GM21825 (cell line): ENCODE results near the gene WDR45B.

Experiments
- ATAC-seq: cut with Tn5 transposase; IDR thresholded peaks from one replicate; pipeline ENCODE4 v1.9.1; 2021; ENCODE audit warnings: mild to moderate bottlenecking, moderate library complexity; ENCODE audit not compliant: unreplicated experiment

WDR45B gene

GRCh38 chr17:82648165-82648668, at the start of gene WDR45B:
Gene WDR45B, minus strand, starts transcription at chr17:82648444. Its CDS starts 104 bp downstream, at chr17:82648340.
- peak; percentile 77 for ATAC-seq

DNA sequence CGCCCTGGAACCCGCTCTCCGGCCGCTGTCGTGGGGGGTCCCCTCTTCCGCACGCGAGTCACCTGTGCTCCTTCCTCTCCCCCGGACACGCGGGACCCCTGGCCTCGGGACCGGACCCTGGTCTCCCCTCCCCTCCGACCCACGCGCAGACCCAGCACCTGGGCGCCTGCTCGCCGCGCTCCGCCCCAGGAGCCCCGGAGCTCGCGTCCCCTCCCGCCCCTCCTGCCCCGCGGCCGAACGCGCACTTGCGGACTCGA, 49.5 kb upstream of the WDR45B start:
- no peak for ATAC-seq

DNA sequence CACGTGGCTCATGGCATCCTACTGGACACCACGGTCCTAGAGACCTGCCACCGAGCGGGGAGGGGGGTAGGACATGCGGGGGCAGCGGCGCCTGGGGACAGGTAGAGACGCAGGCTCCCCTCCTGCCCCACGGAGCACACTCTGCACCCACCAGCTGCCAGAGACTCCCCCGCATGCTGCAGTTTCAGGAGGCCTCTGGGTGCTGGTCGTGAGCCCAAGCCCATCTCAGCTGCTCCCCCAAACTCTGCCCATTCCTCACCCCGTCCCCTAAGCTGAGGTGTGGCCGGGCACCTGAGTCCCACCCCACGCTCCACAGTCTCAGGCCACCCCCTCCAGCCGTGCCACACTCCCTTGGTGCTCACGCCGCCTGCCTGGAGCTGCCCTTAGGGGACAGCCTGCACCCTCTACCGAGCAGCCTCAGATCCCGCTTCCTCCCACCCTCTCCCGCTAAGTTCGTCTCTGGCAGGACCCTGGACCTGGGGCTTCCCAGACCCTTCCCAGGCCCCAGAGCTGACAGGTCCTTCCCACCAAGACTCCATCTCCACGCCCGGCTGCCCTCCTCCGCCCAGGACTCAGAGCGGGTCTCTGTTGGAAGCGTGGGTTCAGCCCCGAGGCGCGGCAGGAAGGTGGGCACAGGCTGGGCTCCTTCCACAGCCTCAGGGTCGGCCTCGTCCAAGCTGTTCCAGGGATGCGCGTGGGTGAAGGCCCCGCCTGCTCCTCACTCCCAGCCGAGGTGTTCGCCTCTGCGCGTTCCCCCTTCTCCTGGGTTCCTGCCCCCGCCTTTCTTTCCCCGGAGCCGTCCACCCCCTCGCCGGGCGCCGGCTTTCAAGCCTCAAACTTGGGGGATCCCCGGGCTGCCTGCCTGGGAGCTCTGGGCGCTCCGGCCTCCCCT, 48.9 kb upstream of the WDR45B start:
- ATAC-seq: no peak

DNA sequence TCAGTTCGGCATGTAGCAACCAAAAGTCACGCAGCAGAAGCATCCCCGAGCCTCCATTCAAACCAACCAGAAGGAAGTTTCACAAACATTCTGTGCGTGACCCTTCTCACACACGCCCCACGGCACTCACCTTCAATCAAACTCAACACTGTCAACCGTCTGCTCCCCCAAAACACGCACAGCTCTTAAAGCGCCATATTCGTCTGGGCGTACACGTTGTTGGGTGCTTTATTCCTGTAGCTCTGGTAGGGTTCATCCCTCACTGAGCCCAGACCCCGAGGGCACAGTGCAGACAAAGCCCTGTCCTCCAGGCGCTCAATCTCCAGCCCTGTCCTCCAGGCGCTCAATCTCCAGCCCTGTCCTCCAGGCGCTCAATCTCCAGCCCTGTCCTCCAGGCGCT, 48.0 kb upstream of the WDR45B start:
- no peak for ATAC-seq

DNA sequence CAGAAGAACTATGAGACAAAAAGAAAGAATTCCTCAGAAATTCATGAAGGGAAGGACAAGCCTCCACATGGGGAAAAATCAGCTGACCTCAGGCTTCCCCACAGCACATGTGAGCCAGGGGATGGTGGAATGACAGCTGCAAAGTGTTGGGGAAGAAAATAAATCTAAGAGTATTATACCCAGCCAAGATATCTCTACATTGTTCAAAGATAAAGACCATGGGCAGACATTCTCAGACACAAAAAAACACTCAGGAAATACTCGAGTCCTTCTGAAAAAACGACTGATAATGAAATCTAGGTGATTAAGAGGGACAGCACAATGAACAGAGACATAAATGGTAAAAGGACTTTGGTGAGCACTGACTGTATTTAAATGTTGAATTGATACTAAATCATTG, 46.4 kb upstream of the WDR45B start:
- ATAC-seq: no peak

- ATAC-seq: no peak
Observed at GRCh38 chr17:82693168-82693867, 45.1 kb upstream of the WDR45B start.

DNA sequence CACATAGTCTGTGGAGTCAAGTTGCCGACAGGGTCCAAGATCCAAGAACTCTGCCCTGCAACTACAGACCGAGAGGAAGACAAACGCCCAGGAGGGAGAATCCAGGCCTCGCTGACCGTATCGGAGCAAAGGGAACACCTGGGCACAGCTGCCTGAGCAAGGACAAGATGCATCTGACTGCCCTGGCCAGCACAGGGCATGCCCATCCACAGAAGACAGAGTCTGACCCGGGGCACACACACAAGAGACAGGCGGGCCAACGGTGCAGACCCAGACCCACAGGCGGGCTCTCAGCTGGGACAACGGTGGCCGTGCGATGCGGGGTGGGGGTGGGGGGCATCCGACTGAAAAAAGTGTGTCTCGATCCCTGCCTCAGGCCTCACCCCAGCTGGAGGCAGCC, 44.0 kb upstream of the WDR45B start:
- ATAC-seq: no peak

GRCh38 chr17:82691714-82692113, 43.5 kb upstream of the WDR45B start:
- no peak for ATAC-seq

GRCh38 chr17:82690786-82691489, 42.7 kb upstream of the WDR45B start:
- ATAC-seq: no peak

GRCh38 chr17:82689077-82689476, 40.8 kb upstream of the WDR45B start:
- no peak for ATAC-seq

DNA sequence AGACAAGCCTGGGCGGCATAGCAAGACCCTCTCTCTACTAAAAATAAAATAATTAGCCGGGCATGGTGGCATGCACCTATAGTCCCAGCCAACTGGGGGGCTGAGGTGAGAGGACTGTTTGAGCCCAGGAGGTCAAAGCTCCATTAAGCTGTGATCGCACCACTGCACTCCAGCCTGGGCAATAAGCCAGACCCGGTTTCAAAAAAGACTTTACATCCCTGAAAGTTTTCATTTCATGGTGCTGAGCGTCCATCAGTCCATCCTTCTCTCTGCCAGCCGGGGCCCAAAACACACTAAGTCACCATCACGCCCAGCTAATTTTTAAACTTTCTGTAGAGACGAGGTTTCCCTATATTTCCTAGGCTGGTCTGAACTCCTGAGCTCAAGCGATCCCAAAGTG, 39.6 kb upstream of the WDR45B start:
- ATAC-seq: no peak

- no peak for ATAC-seq
Observed at GRCh38 chr17:82687375-82687861, 39.2 kb upstream of the WDR45B start.

DNA sequence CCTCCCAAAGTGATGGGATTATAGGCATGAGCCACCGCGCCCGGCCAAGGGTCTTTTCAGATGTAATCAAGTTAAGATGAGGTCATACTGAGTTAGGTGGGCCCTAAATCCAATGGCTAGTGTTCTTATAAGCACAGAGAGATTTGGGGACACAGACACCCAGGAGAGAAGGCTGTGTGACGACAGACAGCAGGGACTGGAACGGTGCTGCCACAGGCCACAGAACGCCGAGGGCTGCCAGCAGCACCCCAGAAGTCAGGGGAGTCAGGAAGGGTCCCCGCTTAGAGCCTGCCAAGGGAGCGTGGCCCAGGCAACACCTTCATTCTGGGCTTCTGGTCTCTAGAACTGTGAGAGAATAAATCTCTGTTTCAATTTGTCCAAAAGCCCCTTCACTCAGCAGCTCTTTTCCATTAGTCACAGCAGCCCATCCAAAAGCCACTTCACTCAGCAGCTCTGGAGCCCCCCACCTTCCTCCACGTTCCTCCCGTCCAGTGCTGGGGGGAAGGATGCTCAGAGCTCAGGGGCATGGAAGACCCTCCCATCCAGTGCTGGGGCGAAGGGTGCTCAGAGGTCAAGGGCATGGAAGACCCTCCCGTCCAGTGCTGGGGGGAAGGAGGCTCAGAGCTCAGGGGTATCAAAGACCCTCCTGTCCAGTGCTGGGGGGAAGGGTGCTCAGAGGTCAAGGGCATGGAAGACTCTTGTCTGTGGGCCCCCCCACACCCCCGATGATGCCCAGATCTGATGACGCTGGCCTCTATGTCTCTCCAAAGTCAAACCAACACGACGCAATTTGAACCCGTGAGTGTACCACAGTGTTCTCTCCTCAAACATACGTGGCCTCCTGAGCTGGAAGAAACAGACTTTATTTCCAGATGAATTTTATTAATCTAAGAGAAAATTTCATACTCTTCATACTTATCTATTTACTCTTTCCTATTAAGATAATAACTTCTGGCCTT, 38.4 kb upstream of the WDR45B start:
- no peak for ATAC-seq

- ATAC-seq: no peak
Observed at GRCh38 chr17:82685291-82685690, 37.0 kb upstream of the WDR45B start.

GRCh38 chr17:82684228-82684841, 36.1 kb upstream of the WDR45B start:
- ATAC-seq: no peak

GRCh38 chr17:82683534-82683933, 35.3 kb upstream of the WDR45B start:
- ATAC-seq: no peak

- no peak for ATAC-seq
Observed at GRCh38 chr17:82681547-82681946, 33.3 kb upstream of the WDR45B start.

DNA sequence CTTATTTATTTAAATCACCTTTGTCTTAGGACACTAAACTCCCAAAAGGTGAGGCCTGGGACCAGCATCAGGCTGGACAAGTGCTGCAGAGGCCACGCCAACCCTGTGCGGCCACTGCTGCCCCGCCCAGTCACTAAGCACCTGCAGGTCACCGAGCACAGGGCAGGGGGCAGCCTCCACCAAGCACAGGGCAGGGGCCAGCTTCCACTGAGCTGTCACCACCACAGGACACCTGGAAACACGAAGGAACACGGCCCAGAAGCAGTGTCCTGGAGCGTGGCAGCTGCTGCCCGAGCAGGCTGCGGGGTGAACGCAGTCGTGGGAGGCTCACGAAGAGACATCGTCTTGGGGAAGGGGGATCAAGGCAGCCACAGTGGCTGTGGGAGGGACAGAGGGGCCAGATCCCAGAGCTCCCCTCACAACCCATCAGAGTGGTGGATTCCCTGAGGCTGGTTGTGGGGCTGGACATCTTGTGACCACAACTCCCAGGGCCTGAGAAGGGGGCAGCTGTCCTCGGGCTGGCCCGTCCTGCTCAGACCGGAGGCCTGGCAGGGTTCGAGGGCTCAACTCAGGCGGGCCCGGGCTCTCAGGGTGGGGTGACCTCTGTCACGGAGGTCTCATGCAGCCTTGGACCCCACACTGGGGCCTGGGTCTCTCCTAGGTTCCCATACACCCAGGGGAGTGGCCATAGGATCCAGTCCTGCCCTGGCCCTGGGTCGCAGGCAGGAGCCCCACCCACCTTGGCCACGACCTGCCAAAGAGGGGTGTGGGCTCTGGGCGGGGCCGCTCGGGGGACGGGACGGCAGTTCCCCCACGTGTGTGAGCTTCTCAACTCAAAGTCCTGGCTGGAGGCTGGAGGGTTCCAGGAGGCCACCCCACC, 31.6 kb upstream of the WDR45B start:
- ATAC-seq: no peak
